Activated T-helper 9 cell treated with anti-CD3 and anti-CD28 coated beads, Interleukin-2, amount 50 U/mL, for 16 hours (primary cell): ENCODE measurements around the gene SDK1.
"Not testable (repeated sequence)": the region's sequence is repeated elsewhere in the genome, so short reads cannot be mapped to it uniquely, and the experiment has no call there.

Experiments used
- DNase-seq: peaks from one replicate; pipeline ENCODE4 v3.0.0-alpha.2; 2020; ENCODE audit warnings: low read depth

Gene SDK1

DNA sequence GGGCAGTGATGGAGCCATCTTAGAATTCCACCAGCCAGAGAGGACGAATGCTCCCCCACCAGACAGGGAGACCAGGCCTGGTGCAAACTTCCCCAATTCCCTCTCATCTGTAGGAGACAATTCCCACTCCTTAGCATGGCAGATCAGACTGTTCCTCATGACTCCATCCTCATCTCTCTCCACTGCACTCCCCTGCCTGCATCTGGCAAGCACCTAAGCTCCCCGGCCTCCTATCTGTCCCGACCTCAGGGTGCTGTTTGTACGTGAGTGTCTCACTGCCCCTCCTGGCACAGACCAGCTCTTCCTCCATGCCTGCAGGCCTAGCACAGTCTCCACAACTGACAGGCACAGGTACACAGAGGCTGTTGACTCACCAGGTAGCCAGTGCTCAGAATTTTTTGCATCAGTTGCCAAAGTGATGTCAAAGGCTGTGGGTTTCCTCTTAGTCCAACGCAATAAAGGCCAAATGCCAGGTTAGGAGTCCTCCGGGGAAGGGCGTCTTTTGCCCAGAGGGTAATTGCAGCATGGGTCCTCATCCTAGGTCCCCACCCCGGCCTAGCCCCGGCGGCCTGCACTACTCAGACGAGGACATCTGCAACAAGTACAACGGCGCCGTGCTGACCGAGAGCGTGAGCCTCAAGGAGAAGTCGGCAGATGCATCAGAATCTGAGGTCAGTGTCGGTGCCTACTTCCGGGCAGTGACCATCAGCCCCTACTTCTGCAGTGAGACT is 944.2 kb downstream of the SDK1 start:
- no peak for DNase-seq

- DNase-seq, result no peak
Observed at GRCh38 chr7:4245866-4246470, 944.9 kb downstream of the SDK1 start.

- no peak for DNase-seq
Observed at GRCh38 chr7:4246536-4246935, 945.5 kb downstream of the SDK1 start.

DNA sequence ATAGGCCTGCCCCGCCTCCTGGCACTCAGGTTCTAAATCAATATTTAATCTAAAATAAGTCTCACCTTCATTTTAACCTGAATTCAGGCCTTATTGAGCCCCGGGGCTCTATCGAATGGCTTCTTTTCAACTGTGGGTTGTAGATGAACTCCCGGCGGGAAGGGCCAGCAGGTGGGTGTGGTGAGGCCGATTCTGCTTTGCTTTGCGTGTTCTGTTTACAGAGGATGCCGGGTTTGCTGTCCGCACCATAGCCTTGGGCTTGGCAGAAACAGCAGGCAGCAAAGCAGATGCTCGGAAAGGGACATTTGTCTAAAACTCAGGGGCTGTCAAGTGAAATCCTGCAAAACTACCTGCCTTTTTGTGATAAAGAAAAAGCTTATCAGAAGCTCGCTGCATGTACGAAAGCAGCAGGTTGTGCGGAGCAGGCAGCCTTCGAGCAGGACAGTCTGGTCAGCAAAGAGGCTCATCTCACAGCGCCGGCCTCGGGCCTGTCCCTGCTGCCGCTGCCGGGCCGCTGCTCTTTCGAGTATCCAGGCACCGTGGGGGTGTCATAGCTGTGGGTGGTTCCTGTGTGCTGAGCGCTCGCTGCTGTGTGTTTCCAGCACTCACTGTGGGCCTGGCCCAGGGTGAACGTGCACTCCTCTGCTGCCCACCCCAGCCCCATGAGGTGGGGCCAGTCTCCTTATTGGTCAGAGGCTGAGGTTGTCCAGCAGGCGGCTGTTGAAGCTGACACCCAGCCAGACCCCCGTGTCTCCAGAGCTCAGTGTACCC is 946.2 kb downstream of the SDK1 start:
- DNase-seq, result no peak

GRCh38 chr7:4248295-4248694 is 947.2 kb downstream of the SDK1 start:
- no peak for DNase-seq

- no peak for DNase-seq
Observed at GRCh38 chr7:4249241-4249640, 948.2 kb downstream of the SDK1 start.

DNA sequence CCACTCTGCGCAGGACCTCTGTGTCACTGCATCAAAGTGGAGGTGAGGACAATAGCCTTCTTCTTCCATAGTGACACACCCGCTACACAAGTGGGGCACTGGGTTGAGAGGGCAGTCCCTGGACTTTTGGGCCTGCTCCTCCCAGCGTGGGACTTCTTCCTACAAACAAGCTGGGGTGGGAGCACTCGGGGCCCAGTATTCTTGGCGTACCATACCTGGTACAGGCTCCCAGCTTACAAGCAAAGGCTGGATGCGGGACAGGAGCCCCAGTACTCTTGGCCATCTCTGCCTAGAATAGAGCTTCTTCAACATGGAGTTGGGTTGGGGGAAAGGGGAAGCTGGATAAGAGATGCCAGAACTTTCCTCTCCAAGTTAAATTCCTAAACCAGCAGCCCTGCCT is 954.3 kb downstream of the SDK1 start:
- no peak for DNase-seq

DNA sequence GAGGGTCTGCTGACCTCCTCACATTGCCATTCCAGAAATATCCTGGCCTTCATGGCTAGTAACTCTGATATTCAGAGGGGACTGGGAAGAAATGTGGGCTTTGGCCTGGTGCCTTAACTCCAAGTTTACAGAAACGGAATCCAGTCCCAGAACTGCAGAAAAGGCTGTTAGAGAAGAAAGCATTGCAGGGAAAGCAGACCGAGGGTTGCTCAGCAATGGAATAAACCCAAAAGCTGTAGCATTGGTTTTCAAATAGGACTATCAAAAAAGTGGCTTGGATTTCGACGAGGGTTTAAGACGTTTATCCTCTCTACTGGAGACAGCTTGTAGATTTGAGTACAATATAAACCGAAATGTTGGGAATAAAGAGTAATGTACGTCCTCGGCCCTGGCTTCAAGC is 955.2 kb downstream of the SDK1 start:
- DNase-seq, result no peak

DNA sequence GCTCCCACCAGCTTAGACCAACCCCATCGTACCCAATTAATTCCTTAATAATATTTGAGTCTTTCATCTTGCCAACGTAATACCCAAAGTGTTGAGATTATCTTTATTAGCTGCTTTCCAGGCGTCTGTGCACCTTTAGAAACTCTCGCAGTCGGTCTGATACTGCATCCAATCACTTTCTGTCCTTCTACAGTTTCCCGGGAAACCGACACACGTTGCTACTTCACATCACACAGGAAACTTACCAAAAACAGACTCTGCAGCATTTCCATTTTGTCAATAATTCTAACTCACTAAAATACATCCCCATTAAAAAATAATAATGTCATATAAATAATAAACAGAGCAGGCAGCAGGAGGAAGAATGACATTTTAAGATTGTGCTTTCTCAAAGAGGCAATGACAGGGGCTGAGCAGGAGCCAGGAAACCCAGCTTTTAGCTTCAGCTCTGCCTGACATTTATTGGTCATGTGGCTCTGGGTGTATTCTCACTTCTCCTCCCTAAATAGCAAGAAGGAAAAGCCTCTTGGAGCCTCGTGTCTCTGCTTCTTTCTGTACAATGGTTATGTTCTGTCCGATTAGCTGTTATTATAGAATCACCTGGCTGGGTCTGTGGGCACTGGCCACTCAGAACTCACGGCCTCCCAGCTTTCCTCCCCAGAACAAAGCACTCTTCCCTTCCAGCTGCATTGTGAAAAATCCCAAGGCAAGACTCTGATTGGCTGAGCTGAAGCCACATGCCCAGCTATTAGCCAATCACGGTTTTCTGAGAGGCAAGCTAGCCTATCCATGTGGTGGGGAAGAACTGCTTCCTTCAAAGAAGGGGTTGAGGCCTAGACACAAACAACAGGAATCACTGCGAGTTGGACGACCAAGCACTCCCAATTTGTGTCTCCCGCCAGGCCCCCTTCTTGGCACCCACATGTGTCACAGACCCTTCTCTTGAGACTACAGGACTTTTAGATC is 956.4 kb downstream of the SDK1 start:
- DNase-seq, result no peak

- not testable (repeated sequence) for DNase-seq
Observed at GRCh38 chr7:4260116-4260515, 959.1 kb downstream of the SDK1 start.

DNA sequence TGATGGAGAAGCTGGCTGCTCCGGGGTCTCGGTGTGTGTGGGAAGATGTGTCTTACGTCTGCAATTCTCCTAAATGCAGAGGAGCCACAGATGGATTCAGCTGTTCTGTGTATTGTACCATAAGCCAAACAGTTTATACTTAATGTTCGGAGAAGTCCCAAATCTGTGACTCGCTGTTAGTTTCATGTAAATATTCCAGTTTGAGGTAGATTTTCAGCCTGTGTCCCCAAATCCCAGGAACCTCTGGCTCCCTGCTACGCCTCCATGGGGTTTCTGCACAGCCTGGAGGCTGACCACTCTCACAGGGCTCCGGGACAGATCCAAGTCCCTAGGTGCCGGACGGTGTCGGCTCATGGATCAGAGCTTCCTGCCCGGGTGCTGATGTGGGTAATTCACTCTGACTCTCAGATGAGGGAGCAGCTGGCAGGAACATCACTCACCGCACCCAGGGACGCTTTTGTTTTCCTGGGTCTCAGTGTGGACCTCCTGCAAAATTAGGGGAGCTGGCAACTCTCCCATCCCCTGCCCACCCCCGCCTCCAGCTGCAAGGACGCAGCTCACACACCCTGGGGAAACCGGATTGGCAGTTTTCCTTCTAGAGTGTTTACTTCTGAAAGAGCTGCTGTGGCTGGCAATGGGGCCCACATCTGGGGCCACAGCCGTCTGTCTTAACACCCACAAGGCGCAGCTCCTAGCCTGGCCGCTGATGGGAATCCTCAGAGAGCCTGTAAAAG is 960.0 kb downstream of the SDK1 start:
- DNase-seq, result no peak

DNA sequence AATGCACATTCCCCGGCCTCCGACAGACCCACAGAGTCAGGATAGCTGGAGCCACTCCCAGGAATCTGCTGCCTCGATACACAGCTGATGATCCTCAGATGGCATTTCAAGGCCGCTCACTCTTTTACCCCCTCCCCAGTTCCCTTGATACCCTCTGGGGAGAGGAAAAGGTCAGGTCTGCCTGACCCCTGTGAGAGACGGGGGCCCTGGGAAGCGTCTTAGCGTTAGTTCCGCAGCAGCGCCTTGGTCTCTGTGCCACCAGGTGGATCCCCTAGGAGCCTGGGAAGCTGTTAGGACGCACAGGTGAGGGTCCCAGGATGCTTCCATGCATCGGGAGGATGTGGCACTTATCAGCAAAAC is 960.5 kb downstream of the SDK1 start:
- no peak for DNase-seq

- DNase-seq, result not testable (repeated sequence)
Observed at GRCh38 chr7:4264206-4264605, 963.2 kb downstream of the SDK1 start.

DNA sequence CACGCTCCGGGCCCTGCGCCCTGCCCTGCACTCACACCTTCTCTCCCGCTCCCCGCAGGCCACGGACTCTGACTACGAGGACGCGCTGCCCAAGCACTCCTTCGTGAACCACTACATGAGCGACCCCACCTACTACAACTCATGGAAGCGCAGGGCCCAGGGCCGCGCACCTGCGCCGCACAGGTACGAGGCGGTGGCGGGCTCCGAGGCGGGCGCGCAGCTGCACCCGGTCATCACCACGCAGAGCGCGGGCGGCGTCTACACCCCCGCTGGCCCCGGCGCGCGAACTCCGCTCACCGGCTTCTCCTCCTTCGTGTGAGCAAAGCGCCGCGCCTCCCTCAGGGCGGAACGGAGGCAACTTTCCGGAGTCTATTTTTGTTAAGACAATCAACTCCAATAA is 964.0 kb downstream of the SDK1 start:
- no peak for DNase-seq

- DNase-seq, result no peak
Observed at GRCh38 chr7:4265676-4266075, 964.6 kb downstream of the SDK1 start.

GRCh38 chr7:4266270-4267040 is 965.4 kb downstream of the SDK1 start:
- DNase-seq, result no peak

GRCh38 chr7:4267341-4268039 is 966.4 kb downstream of the SDK1 start:
- DNase-seq, result no peak

DNA sequence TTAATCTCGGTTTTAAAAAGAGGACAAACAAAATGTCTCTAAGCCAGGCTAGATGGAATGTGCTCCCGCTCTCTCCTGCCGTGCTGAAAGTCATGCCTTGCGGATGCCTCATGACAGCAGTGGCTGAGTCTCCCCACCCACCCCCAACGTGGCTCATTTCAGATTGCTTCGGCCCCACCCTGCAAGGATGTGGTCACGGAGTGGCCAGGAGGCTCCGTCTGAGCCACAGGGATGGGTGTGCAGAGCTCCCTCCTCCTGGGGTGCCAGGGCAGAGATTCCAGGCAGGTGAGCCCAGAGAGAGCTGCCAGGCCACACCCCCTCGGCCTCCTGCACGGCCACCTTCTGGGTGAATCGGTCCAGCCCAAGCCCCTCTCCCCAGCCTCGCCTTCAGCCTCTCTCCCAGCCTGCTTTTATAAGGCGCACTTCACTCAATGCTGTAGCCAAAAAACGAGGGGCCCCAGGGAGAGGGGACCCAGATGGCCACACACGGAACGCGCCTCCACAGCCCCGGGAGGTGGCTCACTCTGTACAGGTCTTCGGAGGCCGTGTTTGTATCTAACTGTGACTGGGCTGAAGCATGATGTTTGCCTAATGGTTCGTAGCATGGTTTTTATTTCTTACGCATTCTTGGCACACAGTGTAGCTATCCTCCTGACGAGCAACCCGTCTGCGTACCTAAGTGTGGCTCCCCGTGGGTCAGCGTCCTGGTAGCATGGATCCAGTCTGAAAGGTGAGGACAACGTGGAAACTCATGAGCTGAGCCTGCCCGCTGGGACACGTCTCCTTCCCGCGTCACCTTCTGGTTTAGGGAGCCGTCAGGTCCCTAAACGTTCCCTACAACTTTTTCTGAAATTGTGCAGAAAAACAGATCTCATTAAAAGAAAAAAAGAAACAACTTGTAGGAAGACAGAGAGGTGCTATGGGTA is 967.3 kb downstream of the SDK1 start:
- DNase-seq, result no peak

GRCh38 chr7:4269086-4269485 is 968.0 kb downstream of the SDK1 start:
- DNase-seq, result no peak
